IMR-90 (cell line): ENCODE measurements around the gene WNT7A. TPM values are rescaled to one million over a fixed set of nuclear protein-coding genes. Genes with fewer than 3 reads are reported as not detected.

Experiments used
- ATAC-seq: fragments of 200-7000 bp; cut with Tn5 transposase; 2 replicates; pipeline ENCODE4 v1.9.1; 2020; ENCODE audit warnings: low read depth, mild to moderate bottlenecking, moderate library complexity
- BruUV-seq: library from RNA; stranded (reverse); fragments of 400-500 nt; replicated peaks from 2 replicates; lab custom pipeline; 2021; lab: Mats Ljungman, UMichigan
- CTCF ChIA-PET: fragments of 300-600 bp; formaldehyde crosslinking; extraction: SDS; loops from one replicate; lab custom pipeline; 2021; ENCODE audit warnings: antibody characterized with exemption; lab: Yijun Ruan, JAX
- POLR2A ChIA-PET: fragments of 300-600 bp; sonication (Branson Sonifier 250); formaldehyde crosslinking; loops from one replicate; lab custom pipeline; 2022; ENCODE audit warnings: antibody characterized with exemption; ENCODE audit not compliant: unreplicated experiment; lab: Charles Lee
- DNase-seq: peaks from one replicate; pipeline ENCODE4 v3.0.0; 2013
- H2AFZ ChIP-seq: replicated peaks from 2 replicates; pipeline ENCODE3; 2013; ENCODE audit warnings: low read length, mild to moderate bottlenecking; ENCODE audit not compliant: poor library complexity
- H2AK5ac ChIP-seq: 2 replicates; pipeline ENCODE4 v1.6.1; 2013; ENCODE audit warnings: low read depth, low read length, inconsistent platforms
- H2AK9ac ChIP-seq: replicated peaks from 2 replicates; pipeline ENCODE3; 2013; ENCODE audit warnings: mild to moderate bottlenecking, low read depth, low read length, moderate library complexity; ENCODE audit not compliant: poor library complexity
- H2BK120ac ChIP-seq: 2 replicates; pipeline ENCODE4 v1.6.1; 2013; ENCODE audit warnings: low read depth, low read length, inconsistent platforms
- H2BK15ac ChIP-seq: 3 replicates; pipeline ENCODE4 v1.6.1; 2013; ENCODE audit warnings: low read depth, low read length, inconsistent platforms
- H2BK20ac ChIP-seq: 2 replicates; pipeline ENCODE4 v1.6.1; 2013; ENCODE audit warnings: low read depth, mild to moderate bottlenecking, inconsistent platforms, low read length, moderate library complexity
- H2BK5ac ChIP-seq: 2 replicates; pipeline ENCODE4 v1.6.1; 2013; ENCODE audit warnings: mild to moderate bottlenecking, low read depth, low read length, inconsistent platforms; ENCODE audit not compliant: poor library complexity, severe bottlenecking
- H3K14ac ChIP-seq: replicated peaks from 2 replicates; pipeline ENCODE4 v1.6.1; 2013; ENCODE audit warnings: low read depth, low read length, inconsistent platforms
- H3K18ac ChIP-seq: 2 replicates; pipeline ENCODE4 v1.6.1; 2013; ENCODE audit warnings: low read depth, low read length, control low read depth
- H3K23ac ChIP-seq: 2 replicates; pipeline ENCODE4 v1.6.1; 2013; ENCODE audit warnings: low read depth, low read length, inconsistent platforms
- H3K27ac ChIP-seq: 2 replicates; pipeline ENCODE4 v1.5.1; 2013; ENCODE audit warnings: mild to moderate bottlenecking, control low read depth, low read length; ENCODE audit not compliant: insufficient read depth
- H3K27me3 ChIP-seq: 2 replicates; pipeline ENCODE4 v1.6.1; 2013; ENCODE audit warnings: low read length; ENCODE audit not compliant: control insufficient read depth, insufficient read depth
- H3K36me3 ChIP-seq: 2 replicates; pipeline ENCODE4 v1.6.1; 2013; ENCODE audit warnings: low read length, mixed read lengths; ENCODE audit not compliant: control insufficient read depth, insufficient read depth
- H3K4ac ChIP-seq: 2 replicates; pipeline ENCODE4 v1.6.1; 2013; ENCODE audit warnings: low read depth, low read length, inconsistent platforms
- H3K4me1 ChIP-seq: 2 replicates; pipeline ENCODE4 v1.6.1; 2013; ENCODE audit warnings: low read length, mixed read lengths; ENCODE audit not compliant: control insufficient read depth, insufficient read depth
- H3K4me2 ChIP-seq: 2 replicates; pipeline ENCODE4 v1.6.1; 2013; ENCODE audit warnings: low read depth, mild to moderate bottlenecking, control low read depth, low read length, moderate library complexity
- H3K4me3 ChIP-seq: 2 replicates; pipeline ENCODE4 v1.5.1; 2013; ENCODE audit warnings: low read depth, mild to moderate bottlenecking, control low read depth, low read length, moderate library complexity; ENCODE audit not compliant: insufficient read depth
- H3K56ac ChIP-seq: 2 replicates; pipeline ENCODE4 v1.6.1; 2013; ENCODE audit warnings: low read length, inconsistent platforms; ENCODE audit not compliant: insufficient read depth; ENCODE audit errors: extremely low read depth
- H3K79me1 ChIP-seq, 2 experiments: 2 replicates each; pipeline ENCODE4 v1.6.1; 2013; ENCODE audit warnings: low read length in 2 of 2, inconsistent platforms in 1 of 2, low read depth in 1 of 2
- H3K9ac ChIP-seq: 2 replicates; pipeline ENCODE4 v1.6.1; 2013; ENCODE audit warnings: low read depth, low read length, control low read depth
- H3K9me1 ChIP-seq: 2 replicates; pipeline ENCODE4 v1.6.1; 2013; ENCODE audit warnings: low read length, inconsistent platforms; ENCODE audit not compliant: insufficient read depth
- H3K9me3 ChIP-seq: 2 replicates; pipeline ENCODE4 v1.6.1; 2013; ENCODE audit warnings: low read length; ENCODE audit not compliant: control insufficient read depth, insufficient read depth
- H4K20me1 ChIP-seq: 2 replicates; pipeline ENCODE4 v1.6.1; 2013; ENCODE audit warnings: low read length, inconsistent platforms; ENCODE audit not compliant: insufficient read depth
- H4K5ac ChIP-seq: 2 replicates; pipeline ENCODE4 v1.6.1; 2013; ENCODE audit warnings: mild to moderate bottlenecking, low read depth, low read length, control low read depth
- H4K8ac ChIP-seq, 2 experiments: 2 replicates each; pipeline ENCODE4 v1.6.1; 2013; ENCODE audit warnings: low read depth in 2 of 2, low read length in 2 of 2, control low read depth in 1 of 2, inconsistent platforms in 1 of 2
- H4K91ac ChIP-seq: 2 replicates; pipeline ENCODE4 v1.6.1; 2013; ENCODE audit warnings: low read depth, low read length, inconsistent platforms; ENCODE audit not compliant: insufficient read depth
- BHLHE40 ChIP-seq: fragments of 150-350 bp; IDR thresholded peaks from 2 replicates; pipeline ENCODE4 v1.6.1; 2016; ENCODE audit warnings: mild to moderate bottlenecking, low read depth, low read length
- CHD1 ChIP-seq: IDR thresholded peaks from 2 replicates; pipeline ENCODE4 v1.6.1; 2012; ENCODE audit warnings: low read depth, low read length, improper control_type of control experiment
- FOS ChIP-seq: fragments of 150-350 bp; IDR thresholded peaks from 2 replicates; pipeline ENCODE4 v1.6.1; 2016; ENCODE audit warnings: low read depth, low read length
- MAFK ChIP-seq: IDR thresholded peaks from 2 replicates; pipeline ENCODE4 v1.6.1; 2012; ENCODE audit warnings: low read depth, low read length, improper control_type of control experiment
- MAZ ChIP-seq: IDR thresholded peaks from 2 replicates; pipeline ENCODE4 v1.6.1; 2012; ENCODE audit warnings: low read depth, mild to moderate bottlenecking, low read length, improper control_type of control experiment, moderate library complexity, borderline replicate concordance
- MXI1 ChIP-seq: IDR thresholded peaks from 2 replicates; pipeline ENCODE4 v1.6.1; 2012; ENCODE audit warnings: low read depth, mild to moderate bottlenecking, low read length, moderate library complexity, borderline replicate concordance
- NFE2L2 ChIP-seq: fragments of 150-350 bp; IDR thresholded peaks from 2 replicates; pipeline ENCODE4 v1.6.1; 2016; ENCODE audit warnings: low read depth, mild to moderate bottlenecking, low read length
- POLR2A ChIP-seq: IDR thresholded peaks from 2 replicates; pipeline ENCODE4 v1.6.1; 2012; ENCODE audit warnings: mild to moderate bottlenecking, low read depth, low read length
- RAD21 ChIP-seq: IDR thresholded peaks from 2 replicates; pipeline ENCODE4 v1.6.1; 2012; ENCODE audit warnings: low read length, improper control_type of control experiment
- RCOR1 ChIP-seq: IDR thresholded peaks from 2 replicates; pipeline ENCODE4 v1.6.1; 2012; ENCODE audit warnings: mild to moderate bottlenecking, low read length, improper control_type of control experiment; ENCODE audit not compliant: insufficient replicate concordance
- RFX5 ChIP-seq: IDR thresholded peaks from 2 replicates; pipeline ENCODE4 v1.8.0; 2012; ENCODE audit warnings: low read depth, mild to moderate bottlenecking, low read length, moderate library complexity
- SMC3 ChIP-seq: fragments of 150-350 bp; IDR thresholded peaks from 2 replicates; pipeline ENCODE4 v1.6.1; 2016; ENCODE audit warnings: low read depth, mild to moderate bottlenecking, antibody characterized with exemption, low read length, moderate library complexity
- WGBS, 2 experiments: methylation state at CpG; one replicate each; pipeline versions ENCODE4 v1.1.5 to v1.1.7; 2013; ENCODE audit warnings: missing lambda C conversion rate in 2 of 2; ENCODE audit not compliant: insufficient read length in 1 of 2; ENCODE audit errors: extremely low coverage in 2 of 2; 5-methylcytosine and 5-hydroxymethylcytosine counted together
- dilution Hi-C: fragments of 300-500 bp; cut with HindIII; formaldehyde crosslinking; loops from one replicate; pipeline ENCODE4 v1.14.3; 2018; ENCODE audit warnings: low sequenced_read_pairs; ENCODE audit not compliant: unreplicated experiment
- in situ Hi-C: fragments of 300-500 bp; cut with MboI; formaldehyde crosslinking; loops from 3 replicates; pipeline ENCODE4 v1.14.3; 2019; ENCODE audit warnings: low sequenced_read_pairs, inconsistent platforms, mixed read lengths
- intact Hi-C: fragments of 100-400 bp; cut with micrococcal nuclease; formaldehyde crosslinking; loops from 2 replicates; pipeline ENCODE4 v1.10.0; 2022
- polyA plus RNA-seq, 3 experiments: library from polyadenylated mRNA; depleted of rRNA; stranded (reverse); fragments of >200 nt; gene quantifications; 2 replicates each; pipeline ENCODE4 v1.2.3, GENCODE V29; 2012; ENCODE audit warnings: low replicate concordance in 1 of 3
- total RNA-seq: library from RNA; depleted of rRNA; stranded (reverse); fragments of >200 nt; gene quantifications from 2 replicates; pipeline ENCODE4 v1.2.3, GENCODE V29; 2012
- TF ChIP-seq, protein P1 (sequence below): fragments of 150-350 bp; IDR thresholded peaks from 2 replicates; pipeline ENCODE4 v1.6.1; 2017; ENCODE audit warnings: mild to moderate bottlenecking, antibody characterized with exemption, low read length, low read depth

The WNT7A gene
- total and polyA plus RNA-seq, 2 of the 4 experiments (the other 2 are of a cell fraction) = not detected

DNA sequence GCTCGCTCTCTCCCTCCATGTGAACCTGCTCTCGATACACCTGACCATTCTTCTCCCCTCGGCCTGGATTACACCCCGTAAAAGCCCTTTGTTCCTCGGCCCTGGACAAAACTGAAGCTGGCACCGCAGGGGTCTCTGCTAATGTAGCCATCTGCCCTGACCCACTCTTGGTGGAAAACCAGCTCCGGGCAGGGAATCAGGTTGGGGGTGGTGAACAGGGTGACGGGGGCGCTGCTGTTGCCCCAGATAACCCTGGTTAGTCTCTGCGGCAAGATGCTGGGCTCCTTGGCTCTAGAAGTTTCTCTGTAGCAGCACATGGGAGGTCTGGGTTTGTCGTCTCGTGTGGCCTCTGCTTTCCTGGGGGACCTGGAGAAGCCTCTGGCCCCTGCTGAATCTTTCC, 86.4 kb downstream of the WNT7A start:
- Histone ChIP-seq H3K4me2 (no peak overlapping the region), H2BK20ac (no peak overlapping the region), H3K9me3 (peaks cover 6% of the 10 kb centered on the region; the same call in 1 of the 2 replicates), H3K14ac (no peak overlapping the region), H3K4me3 (no peak overlapping the region), H4K91ac (no peak overlapping the region), H3K56ac (no peak overlapping the region), H3K4ac (no peak overlapping the region), H2AK9ac (no peak overlapping the region), H2BK15ac (no peak overlapping the region), H3K9me1 (no peaks in the 10 kb centered on the region), H2BK5ac (no peak overlapping the region), H4K5ac (no peak overlapping the region), H3K23ac (no peak overlapping the region), H4K8ac (no peak overlapping the region), H3K27me3 (no peaks in the 10 kb centered on the region), H3K9ac (no peak overlapping the region), H2BK120ac (no peak overlapping the region), H3K36me3 (no peaks in the 10 kb centered on the region), H3K79me1 (no peaks in the 10 kb centered on the region), H2AFZ (no peak overlapping the region), H3K18ac (no peak overlapping the region), H3K4me1 (no peaks in the 10 kb centered on the region), H3K27ac (no peak overlapping the region), H4K20me1 (no peaks in the 10 kb centered on the region), H2AK5ac (no peak overlapping the region)
- dilution Hi-C loops (no loop called here), intact Hi-C loops (no loop called here), in situ Hi-C loops (no loop called here)
- ChIA-PET POLR2A (no interaction called here), CTCF (no interaction called here)
- no TSS peak for BruUV-seq
- ATAC-seq = no peak
- TF ChIP-seq FOS (no peak), RFX5 (no peak), RCOR1 (no peak), NFE2L2 (no peak), BHLHE40 (no peak), SMC3 (no peak), MAFK (no peak), RAD21 (no peak), MAZ (no peak), POLR2A (no peak), CHD1 (no peak), MXI1 (no peak)
- TF ChIP-seq, protein P1, sequence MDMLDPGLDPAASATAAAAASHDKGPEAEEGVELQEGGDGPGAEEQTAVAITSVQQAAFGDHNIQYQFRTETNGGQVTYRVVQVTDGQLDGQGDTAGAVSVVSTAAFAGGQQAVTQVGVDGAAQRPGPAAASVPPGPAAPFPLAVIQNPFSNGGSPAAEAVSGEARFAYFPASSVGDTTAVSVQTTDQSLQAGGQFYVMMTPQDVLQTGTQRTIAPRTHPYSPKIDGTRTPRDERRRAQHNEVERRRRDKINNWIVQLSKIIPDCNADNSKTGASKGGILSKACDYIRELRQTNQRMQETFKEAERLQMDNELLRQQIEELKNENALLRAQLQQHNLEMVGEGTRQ = no peak
- DNase-seq = no peak
- WGBS, 2 experiments = 90% methylated on average over 2 of the region's 12 CpGs; no CpG with 5 or more reads in 1 of the 2 experiments
